Measurements from ENCODE around the gene TANC1.
A peak's percentile ranks its signal among the peaks of the same experiment; 100 is the strongest.
"Not testable (repeated sequence)": the region's sequence is repeated elsewhere in the genome, so short reads cannot be mapped to it uniquely, and the experiment has no call there.

TANC1 gene

GRCh38 chr2:159140070-159140769 is 171.8 kb downstream of the TANC1 start:
- no peaks in the 10 kb centered on the region for H3K9me3 ChIP-seq (ENCODE audit: insufficient read depth, low read depth, low read length)
- H3K36me3 ChIP-seq (ENCODE audit: insufficient read depth, low read length), result no peaks in the 10 kb centered on the region
- no peak overlapping the region for H3K9ac ChIP-seq (ENCODE audit: low read depth, low read length, poor library complexity, severe bottlenecking)
- TF ChIP-seq CTCF (conservative IDR thresholded peaks at IDR 0.05; ENCODE audit: low read length), result no peak
- TF ChIP-seq EZH2phosphoT487 (IDR thresholded peaks at IDR 0.05; ENCODE audit: borderline replicate concordance), result no peak
- H3K27me3 ChIP-seq (ENCODE audit: insufficient read depth, low read length, poor library complexity, severe bottlenecking), result no peaks in the 10 kb centered on the region
- H2AFZ ChIP-seq (ENCODE audit: low read length), result no peak overlapping the region
- peaks cover 5% of the 10 kb centered on the region for H3K4me1 ChIP-seq (ENCODE audit: insufficient read depth, low read length, poor library complexity, severe bottlenecking)
- no peak overlapping the region for H3K4me2 ChIP-seq (ENCODE audit: low read depth, low read length, poor library complexity, severe bottlenecking)
- no peaks in the 10 kb centered on the region for H3K9me2 ChIP-seq (replicated peaks; ENCODE audit: low read depth, low read length)
- no peaks in the 10 kb centered on the region for H4K20me1 ChIP-seq (ENCODE audit: insufficient read depth, low read length, poor library complexity, severe bottlenecking)
- H3F3A ChIP-seq (ENCODE audit: low read depth), result no peaks in the 10 kb centered on the region
- H3K4me3 ChIP-seq (ENCODE audit: low read length, poor library complexity, severe bottlenecking), result no peak overlapping the region
- no peaks in the 10 kb centered on the region for H3K79me2 ChIP-seq (ENCODE audit: insufficient read depth, low read length)

GRCh38 chr2:159140821-159141220 is 172.4 kb downstream of the TANC1 start:
- peak; percentile 42 for TF ChIP-seq CTCF (conservative IDR thresholded peaks at IDR 0.05; ENCODE audit: low read length)
- not testable (repeated sequence) for H3F3A ChIP-seq (ENCODE audit: low read depth); H3K9me3 ChIP-seq (ENCODE audit: insufficient read depth, low read depth, low read length); H2AFZ ChIP-seq (ENCODE audit: low read length); H3K4me1 ChIP-seq (ENCODE audit: insufficient read depth, low read length, poor library complexity, severe bottlenecking); H3K4me2 ChIP-seq (ENCODE audit: low read depth, low read length, poor library complexity, severe bottlenecking); H3K36me3 ChIP-seq (ENCODE audit: insufficient read depth, low read length); H3K4me3 ChIP-seq (ENCODE audit: low read length, poor library complexity, severe bottlenecking); H3K79me2 ChIP-seq (ENCODE audit: insufficient read depth, low read length); H4K20me1 ChIP-seq (ENCODE audit: insufficient read depth, low read length, poor library complexity, severe bottlenecking); H3K9ac ChIP-seq (ENCODE audit: low read depth, low read length, poor library complexity, severe bottlenecking); H3K27me3 ChIP-seq (ENCODE audit: insufficient read depth, low read length, poor library complexity, severe bottlenecking); H3K9me2 ChIP-seq (replicated peaks; ENCODE audit: low read depth, low read length)

- no peaks in the 10 kb centered on the region for H3F3A ChIP-seq (ENCODE audit: low read depth)
- H3K4me1 ChIP-seq (ENCODE audit: insufficient read depth, low read length, poor library complexity, severe bottlenecking), result peaks cover 24% of the 10 kb centered on the region
- H4K20me1 ChIP-seq (ENCODE audit: insufficient read depth, low read length, poor library complexity, severe bottlenecking), result no peaks in the 10 kb centered on the region
- H3K4me2 ChIP-seq (ENCODE audit: low read depth, low read length, poor library complexity, severe bottlenecking), result no peak overlapping the region
- no peaks in the 10 kb centered on the region for H3K27me3 ChIP-seq (ENCODE audit: insufficient read depth, low read length, poor library complexity, severe bottlenecking)
- no peak overlapping the region for H3K9ac ChIP-seq (ENCODE audit: low read depth, low read length, poor library complexity, severe bottlenecking)
- TF ChIP-seq EZH2phosphoT487 (IDR thresholded peaks at IDR 0.05; ENCODE audit: borderline replicate concordance), result no peak
- TF ChIP-seq CTCF (conservative IDR thresholded peaks at IDR 0.05; ENCODE audit: low read length), result no peak
- no peak overlapping the region for H2AFZ ChIP-seq (ENCODE audit: low read length)
- no peak overlapping the region for H3K4me3 ChIP-seq (ENCODE audit: low read length, poor library complexity, severe bottlenecking)
- H3K9me3 ChIP-seq (ENCODE audit: insufficient read depth, low read depth, low read length), result no peaks in the 10 kb centered on the region
- no peaks in the 10 kb centered on the region for H3K36me3 ChIP-seq (ENCODE audit: insufficient read depth, low read length)
- no peaks in the 10 kb centered on the region for H3K79me2 ChIP-seq (ENCODE audit: insufficient read depth, low read length)
- no peaks in the 10 kb centered on the region for H3K9me2 ChIP-seq (replicated peaks; ENCODE audit: low read depth, low read length)
These were observed 176.6 kb downstream of the TANC1 start for GRCh38 chr2:159144776-159145614.
